GM13976 (cell line): ENCODE results near the gene ZMIZ1.

ENCODE experiments used
- DNase-seq: peaks from one replicate; pipeline ENCODE4 v3.0.0; 2012; ENCODE audit warnings: low spot score
- CTCF ChIP-seq: IDR thresholded peaks from 2 replicates; pipeline ENCODE4 v1.5.1; 2012; ENCODE audit warnings: borderline replicate concordance, mild to moderate bottlenecking; ENCODE audit not compliant: insufficient read depth; ENCODE audit errors: extremely low read depth, missing control alignments, control extremely low read depth
- in situ Hi-C: fragments of 300-500 bp; cut with MboI; formaldehyde crosslinking; loops from one replicate; pipeline ENCODE4 v1.12.0; 2022; ENCODE audit warnings: low sequenced_read_pairs, mixed read lengths, inconsistent platforms; ENCODE audit not compliant: unreplicated experiment

Gene ZMIZ1

DNA sequence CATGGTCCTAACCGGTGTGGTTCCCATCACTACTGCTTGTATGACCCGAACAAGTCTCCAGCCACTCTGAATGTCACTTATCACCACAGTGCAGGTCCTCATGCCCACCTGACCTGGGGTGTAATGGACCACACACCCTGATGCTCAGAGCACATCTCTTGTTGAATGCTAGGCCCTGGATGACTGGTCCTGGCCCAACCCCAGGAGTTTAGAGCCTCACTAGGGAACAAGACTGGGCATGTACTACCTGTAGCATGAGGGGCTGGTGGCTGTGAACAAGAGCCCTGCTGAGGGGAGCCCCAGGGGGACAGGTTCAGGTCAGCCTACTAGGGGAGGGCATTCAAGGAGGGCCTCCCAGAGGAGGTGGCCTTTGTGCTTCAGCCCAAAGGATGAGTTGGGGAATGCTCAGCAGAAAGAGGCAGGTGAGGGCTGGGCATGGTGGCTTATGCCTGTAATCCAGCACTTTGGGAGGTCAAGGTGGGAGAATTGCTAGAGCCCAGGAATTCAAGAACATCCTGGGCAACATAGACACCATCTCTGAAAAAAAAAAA lies 31.2 kb downstream of the ZMIZ1 start:
- DNase-seq, result no peak
- no peak for TF ChIP-seq CTCF
- in situ Hi-C loops, result no loop called here

- in situ Hi-C loops, result no loop called here
- no peak for TF ChIP-seq CTCF
These were observed 32.0 kb downstream of the ZMIZ1 start for GRCh38 chr10:79100771-79101170.

GRCh38 chr10:79101560-79102497 lies 33.1 kb downstream of the ZMIZ1 start:
- DNase-seq, result no peak
- in situ Hi-C loops, result no loop called here
- no peak for TF ChIP-seq CTCF

More at GRCh38 chr10:79100771-79101170, 32.0 kb downstream of the ZMIZ1 start:
- DNase-seq, result no peak

- TF ChIP-seq CTCF, result no peak
- in situ Hi-C loops, result no loop called here
- DNase-seq, result no peak
These were observed 33.7 kb downstream of the ZMIZ1 start for GRCh38 chr10:79102498-79102874.

DNA sequence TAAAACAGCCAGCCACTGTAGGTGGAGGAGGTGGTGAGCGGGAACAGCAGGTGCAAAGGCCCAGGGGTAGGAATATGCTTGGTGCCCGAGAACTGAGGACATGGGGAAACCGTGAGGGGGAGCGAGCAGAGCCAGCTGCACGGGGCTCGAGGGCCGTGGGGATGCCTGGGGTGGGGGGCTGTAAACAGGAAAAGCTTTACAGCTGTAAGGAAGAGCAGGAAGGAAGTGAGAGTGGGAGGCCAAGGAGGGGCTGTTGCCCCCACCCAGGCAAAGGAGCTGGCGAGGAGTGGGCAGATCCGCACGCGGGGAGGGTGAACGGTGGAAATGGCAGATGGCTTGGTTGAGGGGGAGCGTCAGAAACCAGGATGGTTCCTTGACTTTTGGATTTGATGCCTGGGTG lies 34.4 kb downstream of the ZMIZ1 start:
- DNase-seq, result no peak
- no peak for TF ChIP-seq CTCF
- in situ Hi-C loops, result no loop called here

GRCh38 chr10:79103585-79103984 lies 34.8 kb downstream of the ZMIZ1 start:
- TF ChIP-seq CTCF, result no peak
- in situ Hi-C loops, result no loop called here
- DNase-seq, result no peak
